HCEC 1CT (cell line): ENCODE data around the gene SLC6A19.
"Not testable (repeated sequence)": the region's sequence is repeated elsewhere in the genome, so short reads cannot be mapped to it uniquely, and the experiment has no call there.

Experiments used
- DNase-seq: peaks from one replicate; pipeline ENCODE4 v3.0.0-alpha.2; 2017

Gene SLC6A19

DNA sequence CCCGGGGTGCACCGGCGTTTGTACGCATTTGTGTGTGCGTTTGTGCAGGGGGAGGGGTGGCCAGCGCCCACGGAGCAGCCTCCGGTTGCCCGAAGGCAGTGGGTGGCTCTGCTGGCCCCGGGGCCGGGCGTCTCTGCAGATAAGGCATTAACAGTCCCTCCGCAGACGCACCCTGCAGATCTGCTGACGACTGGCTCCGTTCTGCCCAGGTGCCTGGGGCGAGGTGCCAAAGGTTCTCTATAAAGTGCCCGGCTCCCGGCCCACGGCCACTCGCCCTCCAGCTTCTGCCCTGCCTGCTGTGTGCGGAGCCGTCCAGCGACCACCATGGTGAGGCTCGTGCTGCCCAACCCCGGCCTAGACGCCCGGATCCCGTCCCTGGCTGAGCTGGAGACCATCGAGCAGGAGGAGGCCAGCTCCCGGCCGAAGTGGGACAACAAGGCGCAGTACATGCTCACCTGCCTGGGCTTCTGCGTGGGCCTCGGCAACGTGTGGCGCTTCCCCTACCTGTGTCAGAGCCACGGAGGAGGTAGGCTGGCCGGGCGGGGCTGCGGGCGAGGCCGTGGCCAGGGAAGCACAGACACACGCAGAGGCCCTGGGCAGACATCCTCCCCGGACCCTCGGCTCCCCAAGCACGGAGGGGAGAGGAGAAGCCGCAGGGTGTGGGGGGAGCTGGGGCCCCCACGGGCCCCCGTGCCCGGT is at the start of gene SLC6A19:
SLC6A19 (plus strand) TSS at position 269 of the 699 bp plus-strand sequence; CDS start at position 325, 56 bp downstream.
- no peak for DNase-seq

DNA sequence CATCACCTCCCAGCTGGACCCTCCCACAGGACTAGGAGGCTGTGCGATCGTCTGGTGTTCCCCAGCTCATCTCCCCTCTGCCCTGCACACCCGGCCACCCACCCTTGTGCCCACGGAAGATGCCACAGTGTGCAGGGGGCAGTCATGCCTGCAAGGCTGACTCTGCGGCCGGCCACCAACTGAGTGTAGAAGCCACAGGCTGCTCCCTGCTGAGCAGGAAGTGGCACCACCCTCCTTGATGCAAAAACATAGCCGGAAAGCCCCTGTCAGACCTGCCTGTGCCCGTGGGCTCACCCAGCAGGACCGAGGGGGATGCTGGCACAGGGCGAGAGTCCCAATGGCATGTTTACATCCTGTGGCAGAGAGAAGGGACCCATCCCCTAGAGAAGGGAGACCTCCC is 49.2 kb upstream of the SLC6A19 start:
- DNase-seq: no peak

DNA sequence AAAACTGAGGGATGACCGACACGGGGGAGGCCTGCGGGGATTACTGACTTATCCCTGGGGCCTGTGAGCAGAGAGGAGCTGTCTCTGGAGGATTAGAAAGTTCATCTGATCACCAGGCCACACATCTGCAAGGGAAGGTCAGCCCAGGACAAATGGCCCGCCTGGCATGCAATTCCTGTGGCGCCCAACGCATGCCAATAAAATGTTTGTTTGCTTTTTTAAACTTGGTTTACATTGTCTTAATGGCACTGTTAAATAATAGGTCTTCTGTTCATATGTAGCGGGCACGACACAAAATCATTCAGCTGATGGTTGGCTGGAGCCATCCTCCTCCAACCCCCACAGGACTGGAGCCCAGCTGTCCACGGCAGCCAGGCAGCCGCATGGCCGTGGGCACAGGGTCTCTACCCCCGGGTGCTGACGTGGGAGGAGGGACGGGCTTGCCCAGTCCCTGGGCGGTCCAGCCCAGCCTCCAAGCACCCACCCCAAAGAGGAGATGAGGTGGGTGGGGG is 48.6 kb upstream of the SLC6A19 start:
- no peak for DNase-seq

DNA sequence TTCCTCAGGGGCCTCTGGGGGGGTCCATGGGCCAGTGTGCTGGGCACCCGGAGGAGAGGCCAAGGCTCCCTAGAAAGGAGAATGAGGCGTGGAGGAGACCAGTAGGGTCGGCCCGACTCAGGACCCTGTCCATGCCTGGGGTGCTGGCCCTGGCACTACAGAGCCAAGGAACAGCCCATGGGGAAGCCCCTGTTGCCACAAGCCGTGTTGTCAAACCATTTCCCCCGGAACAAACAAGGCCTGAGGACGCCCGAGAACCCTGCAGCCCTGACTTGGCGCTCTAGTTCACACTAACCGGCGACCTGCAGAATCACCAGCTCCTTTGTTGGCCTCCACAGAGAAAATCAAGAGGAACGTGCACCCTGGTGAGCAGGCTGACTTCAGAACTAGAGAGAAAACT is 48.0 kb upstream of the SLC6A19 start:
- DNase-seq: no peak

DNA sequence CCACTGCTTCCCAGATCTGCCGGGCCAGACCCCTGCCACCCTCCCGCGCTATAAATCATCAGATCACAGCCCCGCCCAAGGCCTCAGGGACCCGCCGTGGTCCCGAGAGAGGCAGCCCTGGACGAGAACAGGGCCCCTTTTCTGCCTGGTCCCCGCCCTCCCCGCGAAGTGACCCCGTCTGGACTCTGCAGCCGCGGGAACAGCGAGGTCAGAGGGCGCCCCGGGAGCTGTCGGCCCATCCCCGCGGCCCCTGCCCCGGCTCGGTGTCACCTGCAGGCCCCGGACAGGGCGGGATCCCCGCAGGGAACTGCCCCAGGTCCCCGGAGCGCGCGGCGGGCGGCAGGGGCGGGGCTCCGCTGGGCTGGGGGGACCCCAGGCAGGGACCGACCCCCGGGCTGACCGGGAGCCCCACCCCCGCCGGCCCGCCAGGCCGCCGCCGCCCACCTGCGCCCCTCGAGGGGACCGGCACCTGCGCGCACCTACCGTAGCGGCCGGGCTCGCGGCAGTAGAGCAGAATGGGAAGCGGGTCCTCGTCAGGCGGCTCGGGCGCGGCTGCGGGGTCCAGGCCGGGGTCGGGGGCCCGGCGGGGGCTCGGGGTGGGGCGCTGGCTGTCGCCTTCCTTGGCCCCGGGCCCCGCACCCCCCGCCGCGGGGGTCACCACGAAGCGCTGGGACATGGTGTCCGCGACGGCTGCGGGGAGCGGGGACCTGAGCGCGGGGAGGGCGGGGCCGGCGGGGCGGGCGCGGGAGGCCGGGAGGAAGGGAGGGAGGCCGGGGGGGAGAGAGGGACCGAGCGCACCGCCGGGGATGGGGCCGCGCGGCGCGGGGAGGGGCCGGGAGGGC is 46.0 kb upstream of the SLC6A19 start:
- DNase-seq: no peak

DNA sequence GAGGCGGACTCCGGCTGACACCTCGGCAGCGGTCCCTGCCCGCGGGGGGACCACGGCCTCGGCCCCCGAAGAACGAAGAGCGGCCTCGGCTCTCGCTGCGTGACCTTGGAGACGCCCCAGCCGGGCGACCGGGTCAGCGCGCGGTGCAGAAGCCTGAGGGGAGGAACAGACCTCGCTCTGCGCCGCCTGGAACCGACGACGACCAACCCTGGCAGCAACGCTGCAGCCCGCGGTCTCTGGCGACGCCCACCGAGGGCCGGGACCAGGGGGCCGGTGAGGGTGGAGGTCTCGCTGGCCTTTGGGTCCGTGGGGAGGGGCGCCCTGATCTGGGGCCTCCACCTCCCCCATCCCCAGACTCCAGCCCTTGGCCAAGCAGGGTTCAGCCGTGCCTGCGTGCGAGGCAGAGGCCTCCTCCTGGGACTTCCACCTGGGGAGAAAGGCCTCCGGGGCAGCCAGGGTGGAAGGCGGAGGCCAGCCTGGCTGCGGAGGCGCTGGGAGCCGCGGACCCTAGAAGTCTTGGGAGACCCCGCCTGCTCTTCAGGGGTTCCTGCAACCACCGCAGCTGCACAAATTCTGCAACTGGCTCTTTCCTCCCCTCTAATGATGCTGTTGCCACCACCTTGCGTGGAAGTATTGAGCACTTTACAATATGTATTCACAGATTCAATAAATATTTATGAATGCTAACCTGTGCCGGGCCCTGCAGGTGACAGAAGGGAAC is 45.2 kb upstream of the SLC6A19 start:
- no peak for DNase-seq

DNA sequence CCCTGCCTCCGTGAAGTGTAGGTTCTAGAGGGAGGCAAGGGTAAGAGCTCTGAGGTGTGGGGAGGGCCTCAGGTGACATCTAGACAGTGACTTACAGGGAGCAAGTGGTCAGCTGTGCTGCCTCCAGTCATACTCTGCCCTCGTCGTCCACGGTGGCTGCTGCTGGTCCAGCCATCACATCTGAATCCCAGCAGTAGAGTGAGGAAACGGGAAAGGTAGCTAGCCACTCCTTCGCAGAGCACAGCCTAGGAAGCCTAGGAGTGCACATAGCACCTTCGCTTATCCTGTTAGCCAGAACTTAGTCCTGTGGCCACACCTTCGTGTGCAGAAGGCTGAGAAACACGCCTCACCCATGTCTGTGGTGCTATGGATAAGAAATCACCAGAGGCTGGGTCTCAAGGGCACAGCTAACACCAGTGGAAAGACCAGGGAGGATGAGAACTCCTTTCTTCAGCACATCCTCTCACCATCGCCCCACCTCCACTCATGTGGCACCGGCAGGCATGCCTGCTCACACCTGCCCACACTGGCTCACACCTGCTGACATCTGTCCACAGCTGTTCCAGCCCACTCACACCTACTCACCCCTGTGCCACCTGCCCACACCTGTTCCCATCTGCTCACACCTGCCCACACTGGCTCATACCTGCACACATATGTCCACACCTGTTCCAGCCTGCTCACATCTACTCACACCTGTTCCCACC is 44.5 kb upstream of the SLC6A19 start:
- no peak for DNase-seq

DNA sequence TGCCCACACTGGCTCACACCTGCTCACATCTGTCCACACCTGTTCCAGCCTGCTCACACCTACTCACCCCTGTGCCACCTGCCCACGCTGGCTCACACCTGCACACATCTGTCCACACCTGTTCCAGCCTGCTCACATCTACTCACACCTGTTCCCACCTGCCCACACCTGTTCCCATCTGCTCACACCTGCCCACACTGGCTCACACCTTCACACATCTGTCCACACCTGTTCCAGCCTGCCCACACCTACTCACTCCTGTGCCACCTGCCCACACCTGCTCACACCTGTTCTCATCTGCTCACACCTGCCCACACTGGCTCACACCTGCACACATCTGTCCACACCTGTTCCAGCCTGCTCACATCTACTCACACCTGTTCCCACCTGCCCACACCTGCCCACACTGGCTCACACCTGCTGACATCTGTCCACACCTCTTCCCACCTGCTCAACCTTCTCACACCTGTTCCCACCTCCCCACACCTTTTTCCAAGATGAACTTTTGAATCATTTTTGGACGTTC is 43.9 kb upstream of the SLC6A19 start:
- not testable (repeated sequence) for DNase-seq

DNA sequence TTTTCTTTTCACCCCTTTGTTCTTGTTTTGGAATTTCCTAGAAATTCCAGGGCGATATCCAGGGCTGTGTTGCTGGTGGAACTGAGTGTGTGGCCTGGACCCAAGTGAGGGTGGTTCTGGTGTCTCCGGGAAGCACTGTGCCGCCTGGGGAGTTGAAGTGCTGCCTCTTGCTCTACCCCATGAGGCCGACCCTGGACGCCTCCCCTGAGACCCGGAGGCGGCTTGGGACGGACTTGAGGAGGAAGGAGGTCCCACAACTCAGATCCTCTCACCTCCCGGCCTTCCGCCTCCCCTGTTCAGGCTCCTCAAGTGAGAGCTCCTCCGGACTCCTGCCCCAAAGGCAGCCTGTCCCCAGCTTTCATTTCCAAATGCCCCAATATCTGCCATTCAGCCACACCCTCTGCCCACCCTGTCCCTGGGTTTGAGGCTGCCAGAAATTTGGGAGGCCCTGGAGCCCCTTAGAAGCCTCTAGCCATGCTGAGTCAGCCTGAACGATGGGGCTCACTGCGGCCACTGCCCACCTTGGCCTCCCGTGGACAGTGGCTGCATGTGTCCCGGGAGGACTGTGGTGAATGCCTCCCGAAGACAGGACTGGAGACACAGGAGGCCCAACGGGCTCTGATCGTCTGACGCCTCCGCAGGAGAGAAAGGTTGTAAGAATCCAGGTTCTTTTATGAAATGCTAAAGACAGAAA is 42.6 kb upstream of the SLC6A19 start:
- DNase-seq: no peak

DNA sequence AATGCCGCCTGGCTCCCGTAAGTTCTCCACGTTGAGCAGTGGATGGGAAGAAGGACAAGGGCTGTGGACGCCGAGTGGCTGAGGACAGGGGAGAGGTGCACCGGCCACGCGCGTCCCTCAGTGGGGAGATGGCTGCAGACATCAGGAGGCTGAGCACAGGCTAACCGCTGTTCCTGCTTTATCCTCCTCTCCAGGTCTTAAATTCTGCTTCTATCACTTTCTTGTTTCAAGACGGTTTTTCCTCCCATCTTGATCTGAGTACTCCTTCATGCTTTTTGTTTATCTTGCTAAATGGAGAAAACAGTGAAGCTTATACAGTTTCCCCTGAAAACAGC is 42.1 kb upstream of the SLC6A19 start:
- DNase-seq: no peak

DNA sequence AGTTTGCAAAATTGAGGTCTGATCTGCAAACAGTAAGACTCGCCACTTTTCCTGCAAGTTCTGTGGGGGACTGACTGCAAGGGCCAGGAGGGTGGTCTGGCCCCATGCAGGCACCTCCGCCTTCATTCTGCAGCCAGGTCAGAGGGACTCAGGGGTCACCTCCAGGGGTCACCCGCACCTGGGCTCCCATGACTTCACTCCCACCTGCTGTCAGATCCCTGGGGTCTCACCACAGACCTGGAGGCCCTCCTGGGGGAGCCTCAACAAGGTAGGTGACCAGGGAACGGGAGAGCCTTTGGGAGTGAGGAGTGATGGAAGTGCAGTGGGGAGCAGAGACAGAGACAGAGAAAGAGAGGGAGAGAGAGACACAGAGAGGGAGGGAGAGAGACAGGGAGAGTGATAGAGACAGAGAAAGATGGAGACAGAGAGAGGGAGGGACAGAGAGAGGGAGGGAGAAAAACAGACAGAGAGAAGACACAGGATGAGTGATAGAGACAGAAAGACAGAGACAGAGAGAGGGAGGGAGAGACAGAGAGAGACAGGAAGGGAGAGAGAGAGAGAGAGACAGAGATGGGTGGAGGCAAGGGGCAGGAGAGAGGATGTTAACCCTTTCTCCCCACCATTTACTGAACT is 41.5 kb upstream of the SLC6A19 start:
- no peak for DNase-seq

DNA sequence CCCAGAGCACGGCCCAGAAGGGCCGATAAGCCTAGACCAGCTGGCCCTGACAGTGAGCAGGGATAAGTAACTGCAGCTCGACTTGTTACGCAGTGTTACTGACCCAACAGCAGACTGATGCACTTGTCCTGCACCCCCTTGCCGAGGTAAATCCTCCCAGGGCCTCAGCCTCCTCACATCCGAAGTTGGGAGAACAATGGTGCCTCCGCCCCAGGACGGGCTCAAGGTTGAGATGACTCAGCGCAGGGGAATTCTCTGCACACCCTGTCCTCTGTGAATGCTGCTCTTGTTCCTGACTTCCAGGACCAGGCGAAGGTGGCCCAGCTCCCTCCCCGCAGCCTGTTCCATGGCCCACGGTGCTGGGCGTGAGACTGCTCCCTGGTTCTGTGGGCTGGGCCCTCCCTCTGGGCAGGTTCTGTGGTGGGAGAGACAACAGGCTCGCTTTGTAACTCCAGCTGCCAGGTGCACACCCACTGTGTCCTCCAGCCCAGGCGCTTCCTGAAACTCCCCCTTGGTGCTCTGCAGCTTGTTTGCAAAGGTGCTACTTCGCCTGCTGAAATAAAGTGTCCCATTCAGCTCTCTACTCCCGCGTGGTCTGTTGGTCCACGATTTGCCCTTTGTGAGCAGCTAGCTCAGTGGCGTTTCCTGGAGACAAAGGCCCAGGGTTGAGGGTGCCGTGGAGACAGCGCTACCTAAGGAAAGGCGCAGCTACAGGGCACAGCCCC is 40.1 kb upstream of the SLC6A19 start:
- DNase-seq: no peak

DNA sequence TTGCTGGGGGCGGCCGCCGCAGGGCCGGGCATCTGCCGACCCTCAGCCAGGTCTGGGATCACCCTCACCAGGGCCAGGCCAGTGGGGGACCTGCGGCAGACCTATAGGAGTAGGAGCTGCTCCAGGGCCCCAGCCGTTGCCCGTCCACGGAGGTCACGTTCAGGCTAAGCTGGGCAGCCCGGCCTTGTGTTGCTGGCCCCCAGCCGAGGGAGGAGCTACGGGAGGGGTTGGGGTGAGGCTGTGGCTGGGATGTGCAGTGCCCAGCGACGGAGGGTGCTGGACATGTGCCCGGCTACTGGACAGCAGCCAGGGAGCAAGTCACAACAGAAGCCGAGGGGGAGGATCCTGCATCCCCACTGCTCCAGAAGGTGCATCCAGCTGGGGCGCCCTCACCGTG is 39.6 kb upstream of the SLC6A19 start:
- no peak for DNase-seq

DNA sequence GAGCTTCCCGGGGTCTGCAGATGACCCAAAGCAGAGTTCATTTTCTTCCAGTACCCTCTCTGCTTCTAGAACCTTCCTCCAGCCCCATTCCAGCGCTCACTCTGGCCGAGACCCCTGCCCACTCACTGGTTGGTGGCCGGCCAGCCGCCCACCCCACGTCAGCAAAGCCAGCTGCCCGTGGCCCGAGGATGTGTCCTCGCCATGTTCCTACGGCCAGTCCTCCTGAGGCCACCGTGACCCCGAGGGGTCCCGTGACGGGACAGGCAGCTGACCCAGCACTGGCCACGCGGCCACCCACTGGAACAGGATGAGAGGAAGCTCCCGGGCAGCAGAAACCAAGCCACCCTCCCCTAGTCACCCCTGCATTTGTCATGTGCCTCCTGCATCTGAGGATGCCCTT is 39.1 kb upstream of the SLC6A19 start:
- no peak for DNase-seq

DNA sequence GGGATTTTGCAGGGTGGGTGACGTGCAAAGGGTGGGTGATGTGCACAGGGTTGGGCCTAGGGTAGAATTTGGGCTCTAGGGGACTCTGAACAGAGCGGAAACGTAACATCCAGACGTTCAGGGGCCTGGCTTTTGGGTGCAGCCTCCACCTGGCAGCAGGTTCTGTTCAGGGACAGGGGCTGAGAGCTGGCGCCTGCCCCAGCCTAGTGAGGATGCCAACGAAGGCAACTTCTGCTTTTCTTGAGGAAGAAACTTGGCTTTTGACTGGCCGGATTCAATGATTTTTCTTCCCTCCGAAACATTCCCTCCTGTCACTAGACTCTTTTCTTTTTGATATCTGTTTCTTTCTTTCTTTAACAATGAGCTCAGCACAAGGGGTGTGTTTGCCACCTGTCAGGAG is 38.6 kb upstream of the SLC6A19 start:
- DNase-seq: no peak

DNA sequence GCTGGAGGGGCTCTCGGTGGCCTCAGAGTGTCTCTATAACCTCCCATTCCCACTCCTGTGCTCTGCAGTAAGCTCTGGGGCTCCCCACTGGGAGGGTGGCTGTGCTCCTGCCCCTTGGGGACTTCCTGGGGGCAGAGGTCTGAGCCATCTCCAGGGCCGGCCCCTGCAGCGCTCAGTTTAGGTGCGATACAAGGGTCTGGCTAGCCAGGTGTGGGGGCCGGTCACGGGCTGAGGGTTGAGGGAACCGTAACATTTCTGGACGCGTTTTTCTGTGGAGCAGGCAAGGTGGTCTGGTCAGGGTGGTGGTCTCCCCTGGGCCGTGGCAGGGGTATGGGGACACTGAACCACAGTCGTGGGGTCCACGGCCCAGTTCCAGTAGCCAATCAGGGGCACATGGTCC is 38.0 kb upstream of the SLC6A19 start:
- DNase-seq: no peak

DNA sequence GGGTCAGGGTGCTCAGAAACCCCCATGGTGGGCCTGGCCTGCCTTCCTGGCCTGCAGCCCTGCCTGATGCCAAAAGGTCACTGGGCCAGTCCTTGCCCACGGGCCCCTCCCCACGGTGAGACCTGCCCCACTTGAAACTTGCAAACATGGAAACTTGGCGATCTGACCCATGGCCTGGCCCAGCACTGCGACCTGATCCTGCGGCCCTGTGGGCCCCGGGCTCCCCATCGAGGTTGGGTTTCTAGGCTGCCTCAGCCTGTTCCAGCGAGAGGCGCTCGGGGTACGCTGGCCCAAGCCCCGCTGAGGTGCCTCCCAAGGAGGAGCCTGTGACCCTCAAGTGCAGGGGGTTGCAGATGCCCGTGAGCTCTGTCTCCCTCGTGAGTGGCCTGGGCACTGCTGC is 37.5 kb upstream of the SLC6A19 start:
- DNase-seq: no peak

DNA sequence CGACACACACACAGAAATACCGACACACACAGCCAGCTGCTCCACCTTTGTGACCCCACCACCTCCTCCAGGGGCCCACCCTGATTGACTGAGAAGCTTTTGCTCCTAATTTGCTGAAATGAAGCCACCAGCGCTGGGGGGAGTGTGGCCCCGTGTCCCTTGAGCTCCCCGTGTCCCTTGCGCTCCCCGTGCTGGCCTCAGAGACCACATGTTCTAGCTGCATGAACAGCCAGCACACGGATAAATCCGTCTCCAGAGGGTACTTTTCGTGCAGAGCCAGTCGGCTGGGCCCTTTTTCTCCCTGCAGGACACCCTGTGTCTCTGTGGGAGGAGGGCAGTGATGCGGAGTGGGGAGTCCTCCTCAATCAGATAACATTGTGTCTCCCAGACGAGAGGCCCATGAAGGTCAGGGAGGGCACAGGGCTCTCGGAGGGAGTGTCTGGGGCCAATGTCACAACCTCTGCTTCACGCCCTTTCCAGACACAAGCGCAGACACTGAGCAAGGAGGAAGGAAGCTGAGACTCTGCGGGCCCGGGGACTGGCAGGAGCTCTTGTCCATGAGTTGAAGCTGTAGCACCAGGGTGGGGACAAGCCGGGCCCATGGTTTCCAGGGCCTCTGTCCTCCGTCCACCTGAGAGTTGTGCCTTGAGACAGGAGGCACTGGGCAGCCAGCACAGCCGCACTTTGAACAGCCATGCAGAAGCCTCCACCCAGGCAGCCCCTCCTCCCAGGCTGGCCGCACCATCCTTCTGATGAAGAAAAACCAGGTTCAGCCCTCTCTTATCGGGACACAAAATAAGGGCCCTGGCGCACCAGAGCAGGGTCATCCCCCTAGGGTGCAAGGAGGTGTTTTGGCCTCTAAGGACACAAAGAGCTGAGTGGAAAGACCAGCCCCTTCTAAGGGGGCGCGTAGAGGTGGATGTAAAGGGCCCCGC is 36.4 kb upstream of the SLC6A19 start:
- DNase-seq: no peak

DNA sequence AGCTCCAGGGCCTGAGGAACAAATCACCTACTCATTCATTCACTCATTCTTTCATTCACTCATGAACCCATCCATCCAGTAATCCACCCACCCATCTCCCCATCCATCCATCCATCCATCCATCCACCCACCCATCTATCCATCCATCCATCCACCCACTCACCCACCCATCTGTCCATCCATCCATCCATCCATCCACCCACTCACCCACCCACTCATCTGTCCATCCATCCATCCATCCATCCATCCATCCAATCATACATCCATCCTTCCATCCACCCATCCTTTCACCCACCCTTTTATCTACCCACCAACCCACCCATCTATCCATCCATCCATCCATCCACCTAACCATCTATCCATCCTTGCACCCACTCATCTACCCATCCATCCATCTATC is 35.5 kb upstream of the SLC6A19 start:
- DNase-seq: no peak

DNA sequence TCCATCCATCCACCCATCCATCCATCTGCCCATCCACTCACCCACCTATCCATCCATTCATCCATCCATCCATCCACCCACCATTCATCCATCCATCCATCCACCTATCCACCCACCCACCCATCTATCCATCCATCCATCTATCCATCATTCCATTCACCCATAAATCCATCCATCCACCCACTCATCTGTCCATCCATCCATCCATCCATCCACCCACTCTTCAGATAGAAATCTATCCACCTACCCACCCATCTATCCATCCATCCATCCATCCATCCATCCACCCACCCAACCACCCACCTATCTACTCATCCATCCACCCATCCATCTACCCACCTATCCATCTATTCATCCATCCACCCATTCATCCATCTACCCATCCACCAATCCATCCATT is 35.0 kb upstream of the SLC6A19 start:
- no peak for DNase-seq
